Measurements from ENCODE around the gene LYPLA2. TPM values are rescaled to one million over a fixed set of nuclear protein-coding genes. Genes with fewer than 3 reads are reported as not detected.

LYPLA2 gene
- total RNA-seq, 1 donor: 36.9 TPM

- Histone ChIP-seq H4K20me1 (ENCODE audit: insufficient read depth, low read length) (peaks cover 8% of the 10 kb centered on the region), H3K9me3 (ENCODE audit: low read depth, low read length) (no peaks in the 10 kb centered on the region), H3K36me3 (ENCODE audit: insufficient read depth, low read length) (peaks cover 46% of the 10 kb centered on the region), H3K27ac (ENCODE audit: low read depth, low read length) (no peak overlapping the region), H3K4me2 (ENCODE audit: insufficient read depth, low read length) (no peak overlapping the region), H2AFZ (ENCODE audit: low read length) (no peak overlapping the region), H3K27me3 (ENCODE audit: insufficient read depth, low read length) (no peaks in the 10 kb centered on the region), H3K4me3 (ENCODE audit: insufficient read depth, low read length) (no peak overlapping the region), H3K4me1 (ENCODE audit: insufficient read depth, low read length) (peaks cover 21% of the 10 kb centered on the region), H3K79me2 (ENCODE audit: insufficient read depth, low read length) (peaks cover 48% of the 10 kb centered on the region)
- TF ChIP-seq CTCF (IDR thresholded peaks at IDR 0.05; ENCODE audit: extremely low read depth, low read depth, low read length): no peak
- peak; percentile 53 for DNase-seq (ENCODE audit: insufficient read length, low spot score, missing footprints)
These were observed 3.2 kb upstream of the LYPLA2 start for GRCh38 chr1:23787701-23788100.

DNA sequence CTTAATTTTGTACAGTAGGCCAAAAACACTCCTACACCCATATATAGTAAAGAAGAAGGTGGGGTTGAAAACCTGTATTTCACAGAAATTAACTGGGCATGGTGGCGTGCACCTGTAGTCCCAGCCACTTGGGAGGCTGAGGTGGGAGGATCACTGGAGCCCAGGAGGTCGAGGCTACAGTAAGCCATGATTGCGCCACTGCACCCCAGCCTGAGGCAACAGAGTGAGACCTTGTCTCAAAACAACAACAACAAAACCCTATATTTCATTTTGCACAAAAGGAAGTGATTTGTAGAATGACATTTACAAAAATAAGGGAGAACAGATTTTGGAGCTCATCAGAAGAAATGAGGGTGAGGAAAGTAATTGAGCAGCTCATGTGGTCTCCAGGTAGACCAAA is 2.2 kb upstream of the LYPLA2 start:
- Histone ChIP-seq H3K4me3 (ENCODE audit: insufficient read depth, low read length) (no peak overlapping the region), H3K4me1 (ENCODE audit: insufficient read depth, low read length) (peaks cover 21% of the 10 kb centered on the region), H3K27ac (ENCODE audit: low read depth, low read length) (no peak overlapping the region), H3K79me2 (ENCODE audit: insufficient read depth, low read length) (peaks cover 53% of the 10 kb centered on the region), H3K36me3 (ENCODE audit: insufficient read depth, low read length) (peaks cover 52% of the 10 kb centered on the region), H4K20me1 (ENCODE audit: insufficient read depth, low read length) (peaks cover 8% of the 10 kb centered on the region), H2AFZ (ENCODE audit: low read length) (no peak overlapping the region), H3K27me3 (ENCODE audit: insufficient read depth, low read length) (no peaks in the 10 kb centered on the region), H3K4me2 (ENCODE audit: insufficient read depth, low read length) (no peak overlapping the region), H3K9me3 (ENCODE audit: low read depth, low read length) (no peaks in the 10 kb centered on the region)
- DNase-seq (ENCODE audit: insufficient read length, low spot score, missing footprints): no peak
- no peak for TF ChIP-seq CTCF (IDR thresholded peaks at IDR 0.05; ENCODE audit: extremely low read depth, low read depth, low read length)

DNA sequence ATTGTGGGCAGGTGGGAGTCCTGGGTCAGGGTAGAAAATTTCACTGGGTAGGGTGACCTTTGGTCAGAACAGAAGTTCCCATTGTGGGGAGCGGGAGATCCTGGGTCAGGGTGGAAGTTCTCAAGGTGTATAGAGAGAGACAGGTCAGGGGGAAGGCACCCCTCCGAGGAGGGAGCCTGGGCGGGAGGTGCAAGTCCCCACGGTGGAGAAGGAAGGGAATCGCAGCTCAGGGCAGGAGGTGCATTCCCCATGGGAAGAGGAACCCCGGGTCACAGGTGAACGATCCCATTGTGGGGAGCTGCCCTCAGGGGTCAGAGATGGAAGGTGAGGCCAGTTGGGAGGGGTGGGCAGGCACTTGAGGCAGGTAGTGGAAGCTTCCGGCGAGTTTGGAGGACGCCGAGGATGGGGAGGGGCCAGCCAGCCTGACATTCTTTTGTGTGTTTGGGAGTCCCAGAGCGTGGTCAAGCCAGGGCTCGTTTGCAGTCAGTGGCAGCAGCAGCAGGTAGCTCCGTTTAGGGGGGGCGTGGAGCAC is 637 bp downstream of the LYPLA2 start:
- no peak for TF ChIP-seq CTCF (IDR thresholded peaks at IDR 0.05; ENCODE audit: extremely low read depth, low read depth, low read length)
- Histone ChIP-seq H3K4me1 (ENCODE audit: insufficient read depth, low read length) (peaks cover 21% of the 10 kb centered on the region), H3K9me3 (ENCODE audit: low read depth, low read length) (no peaks in the 10 kb centered on the region), H3K79me2 (ENCODE audit: insufficient read depth, low read length) (peaks cover 35% of the 10 kb centered on the region), H3K4me2 (ENCODE audit: insufficient read depth, low read length) (peak overlapping the region; percentile 90), H3K27me3 (ENCODE audit: insufficient read depth, low read length) (no peaks in the 10 kb centered on the region), H3K36me3 (ENCODE audit: insufficient read depth, low read length) (peaks cover 31% of the 10 kb centered on the region), H3K4me3 (ENCODE audit: insufficient read depth, low read length) (peak overlapping the region; percentile 96), H4K20me1 (ENCODE audit: insufficient read depth, low read length) (peaks cover 8% of the 10 kb centered on the region), H3K27ac (ENCODE audit: low read depth, low read length) (peak overlapping the region; percentile 58), H2AFZ (ENCODE audit: low read length) (peak overlapping the region; percentile 47)
- peak; percentile 94 for DNase-seq (ENCODE audit: insufficient read length, low spot score, missing footprints)

GRCh38 chr1:23792151-23792945 is 1.4 kb downstream of the LYPLA2 start:
- H3K9me3 ChIP-seq (ENCODE audit: low read depth, low read length): no peaks in the 10 kb centered on the region
- H2AFZ ChIP-seq (ENCODE audit: low read length): no peak overlapping the region
- no peak for TF ChIP-seq CTCF (IDR thresholded peaks at IDR 0.05; ENCODE audit: extremely low read depth, low read depth, low read length)
- peak overlapping the region; percentile 96 for H3K4me3 ChIP-seq (ENCODE audit: insufficient read depth, low read length)
- H3K27me3 ChIP-seq (ENCODE audit: insufficient read depth, low read length): no peaks in the 10 kb centered on the region
- peak; percentile 93 for DNase-seq (ENCODE audit: insufficient read length, low spot score, missing footprints)
- H3K4me2 ChIP-seq (ENCODE audit: insufficient read depth, low read length): peak overlapping the region; percentile 90
- H4K20me1 ChIP-seq (ENCODE audit: insufficient read depth, low read length): peaks cover 8% of the 10 kb centered on the region
- peaks cover 21% of the 10 kb centered on the region for H3K4me1 ChIP-seq (ENCODE audit: insufficient read depth, low read length)
- H3K27ac ChIP-seq (ENCODE audit: low read depth, low read length): peak overlapping the region; percentile 30
- peaks cover 33% of the 10 kb centered on the region for H3K79me2 ChIP-seq (ENCODE audit: insufficient read depth, low read length)
- peaks cover 32% of the 10 kb centered on the region for H3K36me3 ChIP-seq (ENCODE audit: insufficient read depth, low read length)
